Activated T-cell treated with anti-CD3 and anti-CD28 coated beads for 24 hours (primary cell): ENCODE measurements around the gene SEMA4D.

Experiments used
- DNase-seq: peaks from one replicate; pipeline ENCODE4 v3.0.0-alpha.2; 2020; ENCODE audit warnings: low read depth

Gene SEMA4D

GRCh38 chr9:89497978-89498851 lies at the start of gene SEMA4D:
Gene SEMA4D, minus strand, starts transcription at chr9:89498113. Its CDS starts 92,657 bp downstream, at chr9:89405456.
- DNase-seq = peak; percentile 61

GRCh38 chr9:89547000-89547399 lies 49.1 kb upstream of the SEMA4D start:
- no peak for DNase-seq

- DNase-seq = no peak
Observed at GRCh38 chr9:89544279-89544661, 46.4 kb upstream of the SEMA4D start.

GRCh38 chr9:89543621-89544278 lies 45.8 kb upstream of the SEMA4D start:
- DNase-seq = no peak

GRCh38 chr9:89543111-89543510 lies 45.2 kb upstream of the SEMA4D start:
- DNase-seq = no peak

- DNase-seq = no peak
Observed at GRCh38 chr9:89542401-89543021, 44.6 kb upstream of the SEMA4D start.

GRCh38 chr9:89541798-89542197 lies 43.9 kb upstream of the SEMA4D start:
- DNase-seq = no peak

GRCh38 chr9:89539374-89539773 lies 41.5 kb upstream of the SEMA4D start:
- DNase-seq = no peak

GRCh38 chr9:89538871-89539270 lies 41.0 kb upstream of the SEMA4D start:
- no peak for DNase-seq

- no peak for DNase-seq
Observed at GRCh38 chr9:89537166-89537565, 39.3 kb upstream of the SEMA4D start.

- no peak for DNase-seq
Observed at GRCh38 chr9:89536600-89536999, 38.7 kb upstream of the SEMA4D start.

- DNase-seq = no peak
Observed at GRCh38 chr9:89536145-89536574, 38.2 kb upstream of the SEMA4D start.

- DNase-seq = no peak
Observed at GRCh38 chr9:89535461-89535860, 37.5 kb upstream of the SEMA4D start.

- no peak for DNase-seq
Observed at GRCh38 chr9:89534515-89535287, 36.8 kb upstream of the SEMA4D start.

- no peak for DNase-seq
Observed at GRCh38 chr9:89533411-89534095, 35.6 kb upstream of the SEMA4D start.

GRCh38 chr9:89532944-89533343 lies 35.0 kb upstream of the SEMA4D start:
- no peak for DNase-seq

GRCh38 chr9:89532478-89532877 lies 34.6 kb upstream of the SEMA4D start:
- DNase-seq = no peak

GRCh38 chr9:89531766-89532165 lies 33.9 kb upstream of the SEMA4D start:
- no peak for DNase-seq

- DNase-seq = no peak
Observed at GRCh38 chr9:89530726-89531125, 32.8 kb upstream of the SEMA4D start.

- DNase-seq = no peak
Observed at GRCh38 chr9:89529243-89530035, 31.5 kb upstream of the SEMA4D start.

GRCh38 chr9:89528540-89528939 lies 30.6 kb upstream of the SEMA4D start:
- DNase-seq = no peak
